ENCODE data around the gene RAB11FIP4.

GRCh38 chr17:31374094-31374447 lies 17.4 kb upstream of the RAB11FIP4 start:
- no peak for TF ChIP-seq CTCF (conservative IDR thresholded peaks at IDR 0.05 in 1 of 2, IDR thresholded peaks at IDR 0.05 in 1 of 2; ENCODE audit: low read depth in 1 of 2, low read length in 2 of 2)
- TF ChIP-seq EZH2 (IDR thresholded peaks at IDR 0.05; ENCODE audit: low read length, missing control alignments): no peak
